Testis (tissue), 3 donors: Measurements from ENCODE around the gene FYN. TPM values are rescaled to one million over a fixed set of nuclear protein-coding genes. Genes with fewer than 3 reads are reported as not detected.

ENCODE experiments used
- DNase-seq: peaks from one replicate; pipeline ENCODE4 v3.0.0-alpha.2; 2019
- H3K27ac ChIP-seq, 2 donors: fragments of 200-600 bp; sonication (generic); one replicate each; pipeline ENCODE4 v1.5.1; 2019
- H3K27me3 ChIP-seq: fragments of 200-600 bp; sonication (generic); one replicate; pipeline ENCODE4 v1.5.1; 2019
- H3K36me3 ChIP-seq: fragments of 200-600 bp; sonication (generic); one replicate; pipeline ENCODE4 v1.5.1; 2017; ENCODE audit warnings: low read depth; ENCODE audit errors: missing control alignments
- H3K4me1 ChIP-seq: fragments of 200-600 bp; sonication (generic); one replicate; pipeline ENCODE4 v1.5.1; 2019
- H3K4me3 ChIP-seq, 2 donors: fragments of 200-600 bp; sonication (generic); one replicate each; pipeline ENCODE4 v1.5.1; 2017 to 2019
- H3K9me3 ChIP-seq: fragments of 200-600 bp; sonication (generic); one replicate; pipeline ENCODE4 v1.5.1; 2017
- CTCF ChIP-seq, 3 experiments: fragments of 450-650 bp in 2 of 3; fragments of 200-600 bp in 1 of 3; sonication (generic) in 1 of 3; IDR thresholded peaks; one replicate each; pipeline ENCODE4 v1.5.1; 2016 to 2019; ENCODE audit warnings: antibody characterized with exemption in 3 of 3, mild to moderate bottlenecking in 2 of 3, moderate library complexity in 1 of 3
- POLR2A ChIP-seq: fragments of 450-650 bp; IDR thresholded peaks from one replicate; pipeline ENCODE4 v1.6.1; 2017; ENCODE audit warnings: antibody characterized with exemption, mild to moderate bottlenecking, moderate library complexity
- WGBS, 2 donors: methylation state at CpG; one replicate each; pipeline ENCODE4 v1.1.5; 2018; 5-methylcytosine and 5-hydroxymethylcytosine counted together
- intact Hi-C: fragments of 100-400 bp; cut with DNase I; formaldehyde crosslinking; loops from one replicate; pipeline ENCODE4 v1.15.1; 2023; ENCODE audit warnings: low total_unique reads
- polyA plus RNA-seq: library from polyadenylated mRNA; stranded (reverse); fragments of 350-450 nt; fragmentation: Illumina TruSeq; extraction: RNeasy Lipid Tissue Mini Kit (QIAGEN cat#74804); gene quantifications from one replicate; pipeline ENCODE4 v1.2.3, GENCODE V29; 2014; ENCODE audit warnings: low read depth, low replicate concordance; ENCODE audit not compliant: insufficient read depth
- total RNA-seq, 2 donors: library from RNA; depleted of rRNA; stranded (reverse); fragments of >200 nt; gene quantifications; one replicate each; pipeline ENCODE4 v1.2.3, GENCODE V29; 2016

The FYN gene
- total and polyA plus RNA-seq, 3 donors from 2014 or later: 74.0 to 145 (median 104) TPM

- 41 to 58% methylated on average over 5 of the region's 5 CpGs for WGBS, 2 donors
- peaks cover 22% of the 10 kb centered on the region for H3K4me1 ChIP-seq
- H3K9me3 ChIP-seq: no peaks in the 10 kb centered on the region
- no peaks in the 10 kb centered on the region for H3K27me3 ChIP-seq
- TF ChIP-seq POLR2A (no peak), CTCF (IDR thresholded peaks at IDR 0.05) (no peak)
- no peak for DNase-seq
- H3K27ac ChIP-seq: no peak overlapping the region
- no peak overlapping the region for H3K4me3 ChIP-seq
- intact Hi-C loops: no loop called here
- no peaks in the 10 kb centered on the region for H3K36me3 ChIP-seq
These were observed 26.5 kb downstream of the FYN start for GRCh38 chr6:111846492-111847409.

GRCh38 chr6:111846066-111846465 is 27.2 kb downstream of the FYN start:
- DNase-seq: no peak
- 69 to 87% methylated on average over 4 of the region's 4 CpGs for WGBS, 2 donors
- TF ChIP-seq CTCF (IDR thresholded peaks at IDR 0.05) (no peak), POLR2A (no peak)
- Histone ChIP-seq H3K36me3 (no peaks in the 10 kb centered on the region), H3K4me3 (no peak overlapping the region), H3K27me3 (no peaks in the 10 kb centered on the region), H3K9me3 (no peaks in the 10 kb centered on the region), H3K27ac (no peak overlapping the region), H3K4me1 (peaks cover 22% of the 10 kb centered on the region)
- intact Hi-C loops: no loop called here

- TF ChIP-seq POLR2A (no peak), CTCF (IDR thresholded peaks at IDR 0.05) (no peak)
- no peak for DNase-seq
- H3K36me3 ChIP-seq: no peaks in the 10 kb centered on the region
- no peak overlapping the region for H3K27ac ChIP-seq
- H3K9me3 ChIP-seq: no peaks in the 10 kb centered on the region
- peaks cover 22% of the 10 kb centered on the region for H3K4me1 ChIP-seq
- H3K27me3 ChIP-seq: no peaks in the 10 kb centered on the region
- intact Hi-C loops: no loop called here
- H3K4me3 ChIP-seq: no peak overlapping the region
- WGBS, 2 donors: 74 to 76% methylated on average over 8 of the region's 8 CpGs
These were observed 27.8 kb downstream of the FYN start for GRCh38 chr6:111845441-111845871.

GRCh38 chr6:111844921-111845320 is 28.3 kb downstream of the FYN start:
- WGBS, 2 donors: 82 to 95% methylated on average over 2 of the region's 2 CpGs
- H3K4me3 ChIP-seq: no peak overlapping the region
- H3K36me3 ChIP-seq: no peaks in the 10 kb centered on the region
- H3K9me3 ChIP-seq: no peaks in the 10 kb centered on the region
- intact Hi-C loops: no loop called here
- H3K27me3 ChIP-seq: no peaks in the 10 kb centered on the region
- H3K4me1 ChIP-seq: peaks cover 22% of the 10 kb centered on the region
- DNase-seq: no peak
- H3K27ac ChIP-seq: no peak overlapping the region
- TF ChIP-seq POLR2A: no peak
- TF ChIP-seq CTCF (IDR thresholded peaks at IDR 0.05): no peak

- Histone ChIP-seq H3K27ac (no peak overlapping the region), H3K27me3 (no peaks in the 10 kb centered on the region), H3K4me1 (peaks cover 22% of the 10 kb centered on the region), H3K4me3 (no peak overlapping the region), H3K9me3 (no peaks in the 10 kb centered on the region), H3K36me3 (no peaks in the 10 kb centered on the region)
- DNase-seq: no peak
- intact Hi-C loops: no loop called here
- no peak for TF ChIP-seq POLR2A
- TF ChIP-seq CTCF (IDR thresholded peaks at IDR 0.05): no peak
- 80 to 82% methylated on average over 4 of the region's 4 CpGs for WGBS, 2 donors
These were observed 28.9 kb downstream of the FYN start for GRCh38 chr6:111844376-111844775.
